Measurements from ENCODE around the gene PHACTR4. TPM values are rescaled to one million over a fixed set of nuclear protein-coding genes. Genes with fewer than 3 reads are reported as not detected.

The PHACTR4 gene
- total RNA-seq, 1 experiment from 2014 or later: 9.1 TPM

DNA sequence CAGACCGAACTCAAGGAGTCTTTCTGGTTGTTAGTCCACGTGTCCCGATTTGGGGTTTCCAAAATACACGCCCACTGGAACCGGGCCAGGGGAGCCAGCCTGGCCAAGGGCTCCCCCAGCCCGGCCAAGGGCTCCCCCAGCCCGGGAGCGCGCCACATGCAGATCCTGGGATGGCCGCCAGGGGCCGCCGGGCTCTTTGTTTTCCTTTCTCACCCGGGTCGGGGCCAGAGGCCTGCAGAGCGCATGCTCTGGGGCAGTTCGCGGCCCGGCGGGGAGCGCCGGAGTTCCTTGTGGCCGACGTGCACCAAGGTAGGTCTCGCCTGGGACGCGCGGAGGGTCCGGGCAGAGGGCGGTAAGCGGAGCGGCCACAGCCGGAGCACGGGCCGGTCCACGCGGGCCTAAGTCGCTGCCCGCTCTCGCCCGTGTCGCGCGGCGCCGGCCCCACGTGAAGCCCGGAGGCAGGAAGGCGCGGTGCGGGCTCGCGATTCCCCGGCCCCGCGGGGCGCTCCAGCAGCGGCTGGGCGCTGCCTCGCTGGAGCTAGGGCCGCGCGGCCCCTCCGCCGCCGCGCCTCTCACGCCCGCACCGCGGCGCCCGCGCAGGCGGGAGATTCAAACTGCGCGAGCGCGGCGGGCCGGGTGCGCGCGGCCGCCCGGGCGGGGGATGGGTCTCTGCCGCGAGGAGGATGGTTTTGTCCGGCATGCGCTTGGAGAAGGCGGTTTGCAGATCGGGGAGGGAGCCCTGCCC lies 148.6 kb downstream of the PHACTR4 start:
- Histone ChIP-seq H3K79me2 (ENCODE audit: low read length) (peaks cover 55% of the 10 kb centered on the region), H3K9me2 (replicated peaks; ENCODE audit: low read length) (no peaks in the 10 kb centered on the region), H3K4me2 (ENCODE audit: low read length) (peak overlapping the region; percentile 96), H3K4me1 (ENCODE audit: insufficient read depth, low read length) (peaks cover 30% of the 10 kb centered on the region), H3K9me3 (ENCODE audit: low read length) (no peaks in the 10 kb centered on the region), H3K27me3 (ENCODE audit: low read length) (no peaks in the 10 kb centered on the region), H3K9ac (ENCODE audit: low read length) (peak overlapping the region; percentile 97), H2AFZ (ENCODE audit: low read length) (peak overlapping the region; percentile 65), H3F3A (ENCODE audit: low read length, unreplicated experiment) (peaks cover 13% of the 10 kb centered on the region), H4K20me1 (ENCODE audit: low read length) (peaks cover 13% of the 10 kb centered on the region; the same call in 1 of the 2 replicates), H3K4me3 (ENCODE audit: low read length) (peak overlapping the region; percentile 81), H3K36me3 (ENCODE audit: low read depth, low read length) (no peaks in the 10 kb centered on the region), H3K27ac (ENCODE audit: low read length) (peak overlapping the region; percentile 80)
- peak; percentile 90 for DNase-seq
- intact Hi-C loops (cut with micrococcal nuclease): loop anchor here (1.0 to 5.0 kb wide), 3 partner anchors 35 to 84 kb away; partner anchors contain the start of gene TRNAU1AP
- CTCF ChIA-PET: interaction anchor here (0.5 to 0.6 kb wide), 3 partner anchors 62 to 156 kb away, joined by 3 to 4 read pairs (median 4); no protein-coding TSS in a partner anchor
- BruUV-seq (replicated peaks): no TSS peak
- peak; percentile 66 for ATAC-seq
- TF ChIP-seq EZH2 (IDR thresholded peaks at IDR 0.05; ENCODE audit: low read length, unreplicated experiment) (no peak), EZH2phosphoT487 (IDR thresholded peaks at IDR 0.05; ENCODE audit: borderline replicate concordance, low read length) (no peak)
- TF ChIP-seq, protein P1, sequence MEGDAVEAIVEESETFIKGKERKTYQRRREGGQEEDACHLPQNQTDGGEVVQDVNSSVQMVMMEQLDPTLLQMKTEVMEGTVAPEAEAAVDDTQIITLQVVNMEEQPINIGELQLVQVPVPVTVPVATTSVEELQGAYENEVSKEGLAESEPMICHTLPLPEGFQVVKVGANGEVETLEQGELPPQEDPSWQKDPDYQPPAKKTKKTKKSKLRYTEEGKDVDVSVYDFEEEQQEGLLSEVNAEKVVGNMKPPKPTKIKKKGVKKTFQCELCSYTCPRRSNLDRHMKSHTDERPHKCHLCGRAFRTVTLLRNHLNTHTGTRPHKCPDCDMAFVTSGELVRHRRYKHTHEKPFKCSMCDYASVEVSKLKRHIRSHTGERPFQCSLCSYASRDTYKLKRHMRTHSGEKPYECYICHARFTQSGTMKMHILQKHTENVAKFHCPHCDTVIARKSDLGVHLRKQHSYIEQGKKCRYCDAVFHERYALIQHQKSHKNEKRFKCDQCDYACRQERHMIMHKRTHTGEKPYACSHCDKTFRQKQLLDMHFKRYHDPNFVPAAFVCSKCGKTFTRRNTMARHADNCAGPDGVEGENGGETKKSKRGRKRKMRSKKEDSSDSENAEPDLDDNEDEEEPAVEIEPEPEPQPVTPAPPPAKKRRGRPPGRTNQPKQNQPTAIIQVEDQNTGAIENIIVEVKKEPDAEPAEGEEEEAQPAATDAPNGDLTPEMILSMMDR (conservative IDR thresholded peaks at IDR 0.05; ENCODE audit: low read depth, low read length): peak; percentile 91
- POLR2A ChIA-PET (ENCODE audit: unreplicated experiment): interaction anchor here (0.6 kb wide), 1 partner anchor 77 kb away, joined by 3 read pairs; no protein-coding TSS in a partner anchor

DNA sequence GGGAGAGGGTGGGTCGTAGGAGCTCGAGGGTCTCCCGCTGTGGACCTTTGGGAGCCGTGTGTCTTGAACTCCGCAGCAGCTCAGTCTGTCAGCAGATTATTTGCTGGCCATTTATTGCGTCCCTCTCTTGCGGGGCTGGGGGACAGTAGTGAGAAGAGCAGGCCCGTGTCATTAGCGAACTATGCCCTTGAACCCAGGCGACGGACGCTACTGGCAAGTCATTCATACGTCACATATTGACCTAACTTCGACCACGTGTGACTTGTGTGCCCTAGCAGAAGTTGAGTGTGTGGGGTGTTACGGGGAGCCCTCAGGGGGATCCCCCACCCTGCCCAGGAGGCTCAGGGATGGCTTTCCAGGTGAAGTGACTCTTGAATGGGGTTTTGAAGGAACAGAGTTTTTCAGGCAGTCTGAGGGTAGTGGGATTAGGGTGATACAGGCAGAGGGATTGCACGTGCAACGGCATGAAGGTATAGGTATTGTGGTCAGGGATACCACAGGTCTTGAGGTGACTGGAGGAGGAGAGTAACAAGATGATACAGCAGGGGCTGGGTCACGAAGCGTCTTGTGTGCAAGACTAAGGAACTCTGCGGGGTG lies 149.3 kb downstream of the PHACTR4 start:
- Histone ChIP-seq H3K79me2 (ENCODE audit: low read length) (peaks cover 62% of the 10 kb centered on the region), H3K9me2 (replicated peaks; ENCODE audit: low read length) (no peaks in the 10 kb centered on the region), H3K9me3 (ENCODE audit: low read length) (no peaks in the 10 kb centered on the region), H3K36me3 (ENCODE audit: low read depth, low read length) (no peaks in the 10 kb centered on the region), H3F3A (ENCODE audit: low read length, unreplicated experiment) (peaks cover 13% of the 10 kb centered on the region), H3K4me3 (ENCODE audit: low read length) (peak overlapping the region; percentile 81), H3K9ac (ENCODE audit: low read length) (peak overlapping the region; percentile 97), H3K4me1 (ENCODE audit: insufficient read depth, low read length) (peaks cover 30% of the 10 kb centered on the region), H4K20me1 (ENCODE audit: low read length) (peaks cover 13% of the 10 kb centered on the region; the same call in 1 of the 2 replicates), H3K27ac (ENCODE audit: low read length) (peak overlapping the region; percentile 80), H3K27me3 (ENCODE audit: low read length) (no peaks in the 10 kb centered on the region), H3K4me2 (ENCODE audit: low read length) (peak overlapping the region; percentile 96), H2AFZ (ENCODE audit: low read length) (peak overlapping the region; percentile 10; the same call in 1 of the 2 replicates)
- ChIA-PET CTCF (interaction anchor here (0.5 to 0.7 kb wide), 3 partner anchors 30 to 125 kb away, joined by 3 to 7 read pairs (median 4); no protein-coding TSS in a partner anchor), POLR2A (ENCODE audit: unreplicated experiment) (interaction anchor here (0.6 kb wide), 1 partner anchor 76 kb away, joined by 3 read pairs; no protein-coding TSS in a partner anchor)
- TF ChIP-seq EZH2phosphoT487 (IDR thresholded peaks at IDR 0.05; ENCODE audit: borderline replicate concordance, low read length) (no peak), EZH2 (IDR thresholded peaks at IDR 0.05; ENCODE audit: low read length, unreplicated experiment) (no peak)
- TF ChIP-seq, protein P1 (conservative IDR thresholded peaks at IDR 0.05; ENCODE audit: low read depth, low read length): no peak
- TSS peak; percentile 43 for BruUV-seq (replicated peaks)
- intact Hi-C loops (cut with micrococcal nuclease): loop anchor here (1.0 to 5.0 kb wide), 2 partner anchors 63 to 83 kb away; no protein-coding TSS in a partner anchor
- DNase-seq: peak; percentile 48
- ATAC-seq: no peak
